Globus pallidus (tissue), 1 donor: ENCODE results near the gene SLC39A2.
"Not testable (repeated sequence)": the region's sequence is repeated elsewhere in the genome, so short reads cannot be mapped to it uniquely, and the experiment has no call there.

Experiments used
- DNase-seq: peaks from one replicate; pipeline ENCODE4 v3.0.0-alpha.2; 2015; ENCODE audit warnings: low spot score

SLC39A2 gene

GRCh38 chr14:21025371-21026273 lies 26.5 kb downstream of the SLC39A2 start:
- peak; percentile 91 for DNase-seq

- peak; percentile 97 for DNase-seq
Observed at GRCh38 chr14:21026274-21026987, 27.3 kb downstream of the SLC39A2 start.

GRCh38 chr14:21026988-21027315 lies 27.9 kb downstream of the SLC39A2 start:
- DNase-seq: no peak

GRCh38 chr14:21029917-21030316 lies 30.8 kb downstream of the SLC39A2 start, which contains the start of gene TPPP2:
TPPP2 (plus strand) TSS chr14:21030217; CDS start chr14:21030582, 365 bp downstream.
- no peak for DNase-seq

DNA sequence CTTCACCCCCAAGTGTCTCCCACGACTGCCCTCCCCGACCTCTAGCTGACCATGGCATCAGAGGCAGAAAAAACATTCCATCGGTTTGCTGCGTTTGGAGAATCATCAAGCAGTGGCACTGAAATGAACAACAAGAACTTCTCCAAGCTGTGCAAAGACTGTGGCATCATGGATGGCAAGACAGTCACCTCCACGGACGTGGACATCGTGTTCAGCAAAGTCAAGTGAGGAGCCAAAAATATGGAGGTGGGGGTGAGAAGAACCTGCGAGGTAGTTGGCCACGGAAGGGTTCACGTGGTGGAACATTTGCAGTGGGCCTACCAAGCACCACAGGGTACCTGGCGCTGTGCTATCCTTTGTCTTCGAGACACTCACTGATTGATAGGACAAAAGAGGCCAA lies 31.4 kb downstream of the SLC39A2 start:
- no peak for DNase-seq

- DNase-seq: no peak
Observed at GRCh38 chr14:21032326-21033132, 33.4 kb downstream of the SLC39A2 start.

- peak; percentile 43 for DNase-seq
Observed at GRCh38 chr14:21033133-21033698, 34.1 kb downstream of the SLC39A2 start.

DNA sequence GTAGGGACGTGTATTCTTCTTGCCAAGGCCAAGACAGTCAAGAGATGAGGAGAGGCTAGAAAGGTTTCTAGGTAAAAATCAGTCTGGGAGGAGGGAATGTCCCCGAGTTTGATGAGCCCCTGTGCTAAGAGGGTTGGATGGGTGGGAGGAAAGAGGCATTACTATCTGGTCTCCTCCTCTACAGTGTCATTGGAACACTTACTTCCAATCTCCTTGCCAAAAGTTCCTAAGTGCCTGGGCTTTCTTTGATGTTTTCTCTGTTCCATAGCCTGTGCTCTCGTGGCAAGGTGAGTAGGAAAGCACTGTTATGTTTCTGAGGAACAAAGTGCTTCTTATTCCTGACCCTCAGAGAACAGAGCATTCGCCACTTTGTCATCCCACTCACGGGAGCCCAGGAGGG lies 35.6 kb downstream of the SLC39A2 start, which contains the start of gene RNASE13:
Gene RNASE13 (minus strand): TSS at position 101 of the 400 bp plus-strand sequence. CDS start 519 bp downstream, outside the sequence.
- no peak for DNase-seq

GRCh38 chr14:21036751-21037150 lies 37.7 kb downstream of the SLC39A2 start:
- DNase-seq: no peak

- no peak for DNase-seq
Observed at GRCh38 chr14:21037156-21037555, 38.1 kb downstream of the SLC39A2 start.

GRCh38 chr14:21038441-21039422 lies 39.6 kb downstream of the SLC39A2 start:
- DNase-seq: peak; percentile 93

GRCh38 chr14:21039585-21040369 lies 40.7 kb downstream of the SLC39A2 start:
- DNase-seq: peak; percentile 92

DNA sequence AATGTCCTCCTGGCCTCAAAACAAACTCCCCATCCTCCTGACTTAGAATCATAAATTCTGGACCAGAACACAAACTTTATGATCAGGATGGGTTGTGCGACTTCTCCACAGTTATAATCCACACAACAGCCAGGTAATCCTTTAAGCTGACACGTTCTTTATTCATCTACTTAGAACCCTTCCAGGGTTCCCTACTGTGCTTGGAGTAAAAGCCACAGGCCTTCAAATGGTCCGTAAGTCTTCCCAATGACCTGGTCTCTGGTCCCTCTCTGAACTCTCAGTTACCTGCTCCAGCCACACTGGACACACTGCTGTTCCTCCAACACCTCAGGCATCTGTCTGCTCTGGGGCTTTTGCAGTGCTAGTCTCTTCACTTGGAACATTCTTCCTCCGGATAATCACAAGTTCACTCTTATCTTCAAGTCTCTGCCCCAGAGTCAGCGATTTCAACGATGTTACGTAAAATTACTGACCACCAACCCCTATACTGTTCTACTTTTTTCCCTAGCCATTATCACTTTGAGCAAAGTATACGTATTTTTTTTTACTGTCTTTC lies 41.4 kb downstream of the SLC39A2 start:
- no peak for DNase-seq

GRCh38 chr14:21040941-21041340 lies 41.8 kb downstream of the SLC39A2 start:
- not testable (repeated sequence) for DNase-seq

DNA sequence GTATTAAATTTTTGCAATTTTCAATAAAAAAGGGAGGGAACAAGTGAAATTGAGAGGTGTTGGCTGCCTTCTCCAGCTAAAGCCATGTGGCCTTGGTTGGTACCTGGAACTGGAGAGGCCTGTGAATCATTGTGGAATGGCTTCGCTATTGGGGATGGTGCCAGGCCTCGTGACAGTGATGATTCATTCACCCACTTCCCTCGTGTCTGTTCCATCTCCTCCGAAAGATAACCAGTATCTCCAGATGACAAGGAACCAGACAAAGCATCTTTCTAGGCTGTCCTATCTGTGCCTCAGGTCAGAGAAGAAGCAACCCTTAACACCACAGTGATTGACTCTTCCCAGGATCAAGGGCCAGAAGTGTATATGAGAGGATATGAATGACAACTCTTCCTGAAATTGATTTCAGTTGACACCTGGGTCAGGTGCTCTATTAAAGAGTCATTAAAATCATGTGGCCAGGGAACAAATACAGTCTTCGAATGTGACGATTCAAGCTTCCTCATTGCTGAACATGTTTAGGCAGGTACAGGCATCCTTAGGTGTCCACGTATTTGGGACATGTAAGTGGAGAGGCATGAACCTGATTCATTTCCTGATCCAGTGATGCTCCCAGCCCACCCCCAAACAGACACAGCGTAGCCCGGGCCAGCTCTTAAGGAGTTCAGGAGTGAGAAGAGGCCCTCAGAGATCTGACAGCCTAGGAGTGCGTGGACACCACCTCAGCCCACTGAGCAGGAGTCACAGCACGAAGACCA lies 42.8 kb downstream of the SLC39A2 start, which contains the start of gene RNASE7:
Gene RNASE7 (plus strand): TSS at position 687 of the 758 bp plus-strand sequence. CDS start 631 bp downstream, outside the sequence.
- DNase-seq: no peak

DNA sequence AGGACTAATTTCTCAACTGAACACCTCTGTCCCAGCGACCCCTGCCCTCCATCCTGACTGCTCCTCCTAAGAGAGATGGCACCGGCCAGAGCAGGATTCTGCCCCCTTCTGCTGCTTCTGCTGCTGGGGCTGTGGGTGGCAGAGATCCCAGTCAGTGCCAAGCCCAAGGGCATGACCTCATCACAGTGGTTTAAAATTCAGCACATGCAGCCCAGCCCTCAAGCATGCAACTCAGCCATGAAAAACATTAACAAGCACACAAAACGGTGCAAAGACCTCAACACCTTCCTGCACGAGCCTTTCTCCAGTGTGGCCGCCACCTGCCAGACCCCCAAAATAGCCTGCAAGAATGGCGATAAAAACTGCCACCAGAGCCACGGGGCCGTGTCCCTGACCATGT lies 43.8 kb downstream of the SLC39A2 start:
- DNase-seq: peak; percentile 87

GRCh38 chr14:21043387-21043973 lies 44.4 kb downstream of the SLC39A2 start:
- DNase-seq: no peak

- DNase-seq: no peak
Observed at GRCh38 chr14:21043974-21044618, 45.0 kb downstream of the SLC39A2 start.
